GM21367 (cell line): ENCODE results near the gene HOXA1.

ENCODE experiments used
- ATAC-seq: cut with Tn5 transposase; IDR thresholded peaks from one replicate; pipeline ENCODE4 v1.9.1; 2021; ENCODE audit not compliant: unreplicated experiment

The HOXA1 gene

GRCh38 chr7:27116962-27117886 lies 21.4 kb upstream of the HOXA1 start:
- ATAC-seq: no peak

GRCh38 chr7:27116031-27116961 lies 20.5 kb upstream of the HOXA1 start:
- no peak for ATAC-seq

- ATAC-seq: no peak
Measured at GRCh38 chr7:27115221-27116026, 19.6 kb upstream of the HOXA1 start.

GRCh38 chr7:27114881-27115220 lies 19.1 kb upstream of the HOXA1 start:
- no peak for ATAC-seq

- no peak for ATAC-seq
Measured at GRCh38 chr7:27113991-27114769, 18.4 kb upstream of the HOXA1 start.

- no peak for ATAC-seq
Measured at GRCh38 chr7:27112955-27113949, 17.5 kb upstream of the HOXA1 start.

- ATAC-seq: no peak
Measured at GRCh38 chr7:27112361-27112760, 16.6 kb upstream of the HOXA1 start.

- ATAC-seq: no peak
Measured at GRCh38 chr7:27111751-27112277, 16.0 kb upstream of the HOXA1 start.

- ATAC-seq: no peak
Measured at GRCh38 chr7:27111042-27111750, 15.4 kb upstream of the HOXA1 start.

GRCh38 chr7:27110186-27111031 lies 14.6 kb upstream of the HOXA1 start:
- ATAC-seq: no peak

GRCh38 chr7:27109466-27110185 lies 13.8 kb upstream of the HOXA1 start:
- ATAC-seq: no peak

GRCh38 chr7:27108390-27109127 lies 12.8 kb upstream of the HOXA1 start:
- ATAC-seq: no peak

GRCh38 chr7:27107391-27108381 lies 11.9 kb upstream of the HOXA1 start:
- no peak for ATAC-seq

GRCh38 chr7:27106901-27107240 lies 11.1 kb upstream of the HOXA1 start:
- no peak for ATAC-seq
